Coronary artery (tissue), 2 donors: ENCODE data around the gene HOXA13.

ENCODE experiments used
- DNase-seq: peaks from one replicate; pipeline ENCODE4 v3.0.0-alpha.2; 2017; ENCODE audit warnings: low spot score
- H3K27ac ChIP-seq, 2 donors: fragments of 200-600 bp; sonication (generic); one replicate each; pipeline ENCODE4 v1.5.1; 2016 to 2019
- H3K4me3 ChIP-seq: fragments of 200-600 bp; sonication (generic); 2 replicates; pipeline ENCODE4 v1.5.1; 2016; ENCODE audit warnings: mild to moderate bottlenecking, moderate library complexity
- CTCF ChIP-seq: fragments of 200-600 bp; sonication (generic); IDR thresholded peaks from one replicate; pipeline ENCODE4 v1.5.1; 2019; ENCODE audit warnings: antibody characterized with exemption

Gene HOXA13

GRCh38 chr7:27156508-27156898 is 43.4 kb downstream of the HOXA13 start, which contains the start of gene HOXA7:
Gene HOXA7, minus strand, starts transcription at chr7:27156675. Its CDS starts 130 bp downstream, at chr7:27156545.
- DNase-seq, result no peak
- Histone ChIP-seq H3K27ac (no peak within 1 kb of the TSS), H3K4me3 (peak within 1 kb of the TSS; percentile 53)
- TF ChIP-seq CTCF, result no peak

GRCh38 chr7:27155816-27156507 is 43.9 kb downstream of the HOXA13 start:
- no peak overlapping the region for H3K27ac ChIP-seq
- DNase-seq, result no peak
- H3K4me3 ChIP-seq, result peak overlapping the region; percentile 53
- no peak for TF ChIP-seq CTCF

GRCh38 chr7:27154901-27155815 is 44.7 kb downstream of the HOXA13 start:
- Histone ChIP-seq H3K27ac (no peak overlapping the region), H3K4me3 (peak overlapping the region; percentile 46)
- no peak for DNase-seq
- TF ChIP-seq CTCF, result no peak

- Histone ChIP-seq H3K4me3 (no peak overlapping the region), H3K27ac (no peak overlapping the region)
- TF ChIP-seq CTCF, result no peak
- DNase-seq, result no peak
These were observed 45.5 kb downstream of the HOXA13 start for GRCh38 chr7:27154369-27154768.

- no peak for DNase-seq
- TF ChIP-seq CTCF, result no peak
- Histone ChIP-seq H3K27ac (no peak overlapping the region), H3K4me3 (no peak overlapping the region)
These were observed 46.4 kb downstream of the HOXA13 start for GRCh38 chr7:27153526-27153925.

GRCh38 chr7:27152816-27153442 is 47.0 kb downstream of the HOXA13 start:
- no peak overlapping the region for H3K27ac ChIP-seq

More at GRCh38 chr7:27152816-27153442, 47.0 kb downstream of the HOXA13 start:
- peak overlapping the region; percentile 60 for H3K4me3 ChIP-seq
- no peak for DNase-seq
- no peak for TF ChIP-seq CTCF
